ENCODE results near the gene LBX2.
A peak's percentile ranks its signal among the peaks of the same experiment; 100 is the strongest.

Gene LBX2, protein sequence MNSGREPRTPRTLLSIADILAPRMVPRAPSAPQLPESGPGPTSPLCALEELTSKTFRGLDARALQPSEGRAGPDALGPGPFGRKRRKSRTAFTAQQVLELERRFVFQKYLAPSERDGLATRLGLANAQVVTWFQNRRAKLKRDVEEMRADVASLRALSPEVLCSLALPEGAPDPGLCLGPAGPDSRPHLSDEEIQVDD

DNA sequence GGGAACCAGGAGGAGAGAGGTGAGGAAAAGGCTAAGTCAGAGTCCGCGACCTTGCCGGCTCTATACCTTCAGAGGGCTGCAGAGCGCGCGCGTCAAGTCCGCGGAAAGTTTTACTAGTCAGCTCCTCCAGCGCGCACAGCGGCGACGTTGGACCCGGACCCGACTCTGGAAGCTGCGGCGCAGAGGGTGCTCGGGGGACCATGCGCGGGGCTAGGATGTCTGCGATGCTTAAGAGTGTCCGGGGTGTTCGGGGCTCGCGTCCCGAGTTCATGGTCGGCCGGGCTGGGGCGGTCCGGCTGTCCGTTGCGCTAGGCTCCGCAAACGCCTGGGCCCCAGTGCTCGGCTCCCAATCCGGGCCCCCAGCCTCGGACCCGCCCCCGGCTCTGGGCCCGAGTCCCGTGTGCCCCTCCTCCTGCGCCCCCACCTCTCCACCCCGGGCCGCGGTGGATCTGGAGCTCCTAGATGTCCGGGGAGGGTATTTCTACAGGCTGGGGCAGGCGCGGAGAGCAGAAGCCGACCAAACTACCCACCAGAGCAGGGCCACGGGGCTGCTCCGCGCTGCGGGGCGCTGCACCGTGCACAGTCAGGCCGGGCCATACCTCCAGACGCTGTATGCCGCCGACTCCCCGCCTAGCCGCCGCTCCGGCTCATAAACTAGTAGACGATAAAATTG is at the start of gene LBX2:
Gene LBX2, minus strand, starts transcription at position 337 of the 673 bp plus-strand sequence. Its CDS starts 66 bp downstream, at position 271.
- DNase-seq: peak; percentile 72

DNA sequence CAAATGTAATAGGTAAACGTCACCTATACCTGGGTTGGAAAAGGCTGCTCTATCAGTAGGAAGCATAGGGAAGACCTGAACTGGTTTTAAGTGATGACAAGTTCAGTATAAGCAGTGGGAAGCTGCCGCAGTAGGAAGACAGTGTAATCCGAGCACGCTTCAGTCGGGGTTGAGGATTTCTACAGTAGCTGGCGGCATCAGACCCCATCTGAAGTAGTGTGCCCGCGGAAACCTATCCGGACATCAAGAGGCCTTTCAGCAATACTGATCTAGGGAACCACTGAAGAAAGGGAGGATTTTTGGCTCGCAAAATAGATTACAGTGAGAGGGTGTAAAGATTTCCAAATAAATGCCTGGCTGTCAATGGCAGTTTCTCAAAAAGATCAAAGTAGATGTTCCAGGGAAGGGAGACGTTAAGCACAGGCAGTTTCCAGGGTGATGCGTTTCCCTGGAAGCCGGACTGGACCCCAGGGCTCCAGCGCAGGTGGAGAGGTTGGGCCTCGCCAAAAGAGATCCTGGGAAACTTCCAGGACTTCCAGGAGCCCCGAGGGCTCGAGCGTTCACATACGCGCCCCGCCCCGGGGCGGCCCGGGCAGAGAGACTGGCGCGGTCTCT is 49.0 kb upstream of the LBX2 start:
- DNase-seq: no peak

DNA sequence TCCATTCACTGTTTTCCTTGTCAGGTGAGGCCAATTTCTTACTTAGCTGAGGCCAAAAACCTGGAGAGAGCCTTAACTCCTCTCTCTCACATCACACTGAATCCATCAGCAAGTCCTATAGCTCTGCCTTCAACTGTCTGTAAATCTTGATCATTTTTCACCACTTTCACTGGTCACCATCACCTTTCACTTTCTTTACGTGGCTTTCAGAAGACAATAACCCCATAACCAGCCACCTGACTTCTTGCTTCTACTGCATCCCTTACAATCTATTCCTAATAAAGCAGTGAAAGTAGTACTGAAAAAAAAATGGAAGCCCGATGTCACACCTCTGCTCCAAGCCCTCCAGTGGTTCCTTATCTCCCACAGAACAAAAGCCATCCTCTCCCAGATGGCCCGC is 46.6 kb upstream of the LBX2 start:
- DNase-seq: no peak

DNA sequence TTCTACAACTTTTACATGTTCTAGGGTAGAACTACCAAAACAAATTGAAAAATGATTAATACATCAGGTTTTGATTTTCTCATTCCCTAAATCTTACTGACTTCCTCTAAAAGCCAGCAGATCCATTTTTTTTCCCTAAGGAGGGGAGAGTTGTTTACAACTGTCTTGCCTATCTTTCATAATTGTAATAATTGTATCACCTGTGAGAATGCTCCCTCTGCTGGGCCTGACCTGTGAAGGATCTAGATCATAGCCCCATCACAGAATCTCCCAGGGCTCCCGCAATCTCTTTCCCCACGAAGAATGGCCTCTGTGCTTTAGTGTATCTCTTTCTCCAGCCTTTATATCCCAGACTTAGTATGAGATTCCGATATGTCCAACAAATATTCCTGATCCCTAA is 45.2 kb upstream of the LBX2 start:
- no peak for DNase-seq

DNA sequence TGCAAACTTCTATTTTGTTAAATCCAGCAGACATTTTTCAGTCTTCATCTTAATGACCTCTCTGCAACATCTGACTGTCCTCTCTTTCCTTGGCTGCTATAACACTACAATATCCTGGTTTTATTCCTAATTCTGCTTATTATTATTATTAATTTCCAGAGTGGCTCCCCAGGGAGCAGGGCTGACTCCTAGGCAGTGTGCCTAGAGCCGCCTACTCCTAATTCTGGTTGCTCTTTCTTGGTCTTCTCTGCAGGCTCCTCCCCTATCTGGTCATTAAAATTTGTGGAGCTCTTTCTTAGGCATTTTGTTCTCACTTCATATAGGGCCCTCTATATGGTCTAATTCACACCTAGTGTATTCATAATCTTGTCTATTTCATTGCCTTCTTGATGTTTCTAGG is 43.6 kb upstream of the LBX2 start:
- DNase-seq: no peak

DNA sequence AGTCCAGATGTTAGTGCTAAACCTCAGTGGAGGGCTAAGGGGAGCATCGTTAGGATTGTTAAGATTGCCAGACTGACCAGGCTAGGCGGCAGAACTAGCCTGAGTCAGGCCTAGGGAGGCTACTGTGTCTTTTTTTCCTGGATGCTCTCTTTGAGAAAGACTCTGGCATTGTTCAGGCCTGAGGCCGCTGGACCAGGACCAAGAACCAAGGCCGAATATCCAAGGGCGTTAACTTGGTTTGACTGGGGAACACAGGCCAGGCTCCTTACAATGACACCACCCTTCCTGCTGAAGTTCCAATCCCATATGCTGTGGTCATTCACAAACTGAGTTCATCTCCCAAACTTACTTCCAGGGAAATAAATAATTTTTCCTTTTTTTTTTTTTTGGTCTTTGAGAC is 40.9 kb upstream of the LBX2 start:
- no peak for DNase-seq

DNA sequence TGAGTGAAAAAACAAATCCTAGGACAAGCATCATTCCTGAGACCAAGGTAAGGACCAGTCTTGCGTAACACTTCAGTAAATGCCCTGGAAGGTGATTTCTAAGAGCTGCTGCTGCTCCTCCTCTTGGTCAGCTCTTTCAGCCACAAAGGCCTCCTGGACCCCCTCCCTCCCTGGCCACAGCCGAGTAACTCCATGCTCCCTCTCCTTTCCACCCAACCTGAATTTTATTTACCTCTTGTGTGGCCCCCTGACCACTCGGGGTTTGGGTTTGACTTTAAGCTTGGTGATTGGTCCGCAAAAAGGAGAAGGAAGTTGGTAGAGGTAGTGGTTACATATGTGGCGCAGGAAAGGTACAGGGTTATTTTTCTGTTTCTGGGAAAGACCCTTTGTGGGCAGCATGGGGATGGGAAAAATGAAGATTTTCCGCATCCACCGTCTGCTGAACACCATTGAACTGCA is 39.5 kb upstream of the LBX2 start:
- no peak for DNase-seq

DNA sequence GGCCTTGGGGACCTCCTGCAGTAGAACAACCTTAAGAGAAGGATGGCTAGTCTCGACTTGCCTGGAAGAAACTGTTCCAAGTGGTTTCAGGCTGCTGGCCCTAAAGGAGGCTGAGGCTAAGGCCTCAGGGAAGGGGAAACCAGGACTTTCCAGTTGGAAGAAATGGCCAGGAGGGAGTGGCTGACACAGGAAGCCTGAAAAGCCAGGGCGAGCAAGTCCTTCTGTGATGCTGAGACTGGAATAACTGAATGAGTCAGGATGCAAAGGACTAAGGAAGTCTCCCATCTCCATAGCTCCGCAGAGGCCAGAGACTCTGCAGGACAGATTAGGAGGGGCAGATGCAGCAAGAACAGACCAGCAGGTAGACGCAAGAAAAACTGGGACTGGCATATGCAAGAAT is 37.7 kb upstream of the LBX2 start:
- DNase-seq: no peak

DNA sequence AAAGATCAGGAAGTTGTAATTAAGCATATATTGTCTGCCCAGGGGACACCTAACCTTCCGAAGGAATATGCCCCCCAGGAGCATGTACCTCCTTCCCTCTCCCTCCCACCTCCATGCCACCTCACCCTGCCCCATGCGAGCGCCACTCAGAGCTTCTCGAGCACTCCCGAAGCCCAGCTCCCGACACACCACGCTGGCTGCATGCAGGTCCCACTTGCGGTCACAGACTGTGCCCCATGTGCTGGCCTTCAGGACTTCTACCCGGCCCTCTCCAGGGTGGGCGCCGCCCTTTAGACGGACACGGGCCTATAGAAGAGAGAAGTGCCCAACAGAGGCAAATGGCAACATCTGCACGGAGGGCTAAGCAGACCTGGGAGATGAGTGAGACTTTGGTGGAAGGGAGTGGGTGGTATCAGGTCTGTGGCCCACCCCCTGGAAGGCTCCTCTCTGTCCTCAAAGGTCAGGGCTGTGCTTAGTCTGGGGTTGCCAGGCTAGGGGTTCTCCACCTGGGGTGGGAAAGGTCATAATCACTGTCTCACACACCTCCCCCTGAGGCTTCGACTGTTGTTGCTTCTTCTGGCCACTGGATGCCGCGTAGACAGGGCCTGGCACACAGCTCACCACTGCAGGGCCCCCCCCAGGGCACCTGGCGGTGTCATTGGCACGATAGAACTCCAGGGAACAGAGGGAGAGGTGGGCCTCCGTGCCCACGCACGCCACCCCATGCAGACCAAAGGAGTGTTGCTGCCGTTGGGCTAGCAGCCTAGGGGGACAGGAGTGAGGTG is 37.0 kb upstream of the LBX2 start:
- DNase-seq: no peak

DNA sequence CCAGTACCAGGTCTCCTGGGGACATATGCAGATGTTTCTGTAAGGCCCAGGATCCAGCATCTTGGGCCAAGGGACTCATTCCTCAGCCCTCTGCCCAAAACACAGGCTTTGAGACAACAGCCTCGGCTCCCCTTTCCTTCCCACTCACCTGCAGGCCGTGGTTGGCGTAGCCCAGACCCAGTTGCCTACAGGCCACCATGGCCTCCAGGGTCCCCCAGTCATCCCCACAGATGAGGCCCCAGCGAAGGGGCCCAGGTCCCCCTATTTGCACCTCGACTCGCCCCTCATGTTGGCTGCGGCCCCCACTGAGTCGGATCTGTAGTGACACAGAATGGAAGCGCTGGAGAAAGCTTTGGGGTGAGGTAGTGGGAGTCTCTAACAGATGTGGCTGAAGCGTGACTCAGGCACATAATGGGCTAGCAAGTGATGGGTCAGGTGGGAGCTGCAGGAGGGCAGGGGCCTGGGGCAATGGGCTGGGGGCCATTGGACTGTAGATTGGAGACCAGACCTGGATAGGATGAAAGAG is 36.1 kb upstream of the LBX2 start:
- no peak for DNase-seq

DNA sequence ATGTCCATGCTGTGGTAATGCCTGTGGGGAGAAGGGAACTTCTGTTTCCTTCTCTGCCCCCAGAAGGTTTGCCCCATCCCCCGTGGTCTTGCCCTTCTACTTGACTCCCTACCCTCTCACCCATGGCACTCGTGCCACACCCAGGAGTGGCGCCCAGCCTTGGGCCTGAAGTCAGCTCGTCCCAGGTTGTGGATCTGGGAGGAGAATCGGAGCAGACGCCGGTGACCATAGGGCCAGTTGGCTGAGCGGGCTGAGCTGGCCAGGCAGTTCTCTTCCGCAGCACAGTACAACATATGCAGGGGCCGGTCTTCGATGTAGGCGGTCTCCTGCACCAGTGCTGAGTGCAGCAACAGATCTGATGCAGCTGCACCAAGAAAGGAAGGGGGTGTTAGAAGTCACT is 35.0 kb upstream of the LBX2 start:
- DNase-seq: no peak

DNA sequence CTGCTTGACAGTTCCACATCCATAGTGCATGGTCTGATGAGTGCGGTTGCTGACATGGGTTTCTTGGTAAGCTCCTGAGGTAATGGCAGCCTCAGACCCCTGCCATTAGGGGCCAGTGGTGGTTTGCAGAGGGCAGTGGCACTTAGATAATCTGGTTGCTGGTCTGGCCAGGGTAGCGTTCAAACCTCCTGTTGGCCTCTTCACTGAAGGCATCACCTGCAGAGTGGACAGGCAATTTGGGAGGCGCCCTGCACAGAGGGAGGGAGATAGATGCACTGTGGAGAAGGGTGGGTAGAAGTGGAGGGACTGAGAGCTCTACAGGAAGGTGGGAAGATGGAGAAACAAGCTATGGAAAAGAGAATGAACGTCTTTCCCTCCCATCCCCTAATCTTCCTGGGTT is 34.1 kb upstream of the LBX2 start:
- no peak for DNase-seq

DNA sequence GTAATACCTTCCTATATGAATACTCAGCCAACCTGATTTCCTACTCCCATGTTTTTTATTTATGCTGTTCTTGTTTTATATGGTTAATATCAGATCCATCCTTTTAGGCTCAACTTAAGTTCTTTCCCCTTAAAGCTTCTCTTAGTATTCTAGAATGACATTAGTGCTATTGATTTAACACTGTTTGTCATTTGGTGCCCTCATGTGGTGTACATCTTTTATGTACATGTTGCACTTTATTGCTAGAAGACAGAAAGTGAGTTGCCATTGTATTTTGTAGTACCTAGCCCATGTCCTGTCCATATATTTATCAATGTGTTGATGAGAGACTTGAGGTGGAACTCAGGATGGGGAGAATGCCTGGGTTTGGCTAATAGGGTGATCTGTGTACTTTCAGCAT is 32.8 kb upstream of the LBX2 start:
- DNase-seq: no peak

DNA sequence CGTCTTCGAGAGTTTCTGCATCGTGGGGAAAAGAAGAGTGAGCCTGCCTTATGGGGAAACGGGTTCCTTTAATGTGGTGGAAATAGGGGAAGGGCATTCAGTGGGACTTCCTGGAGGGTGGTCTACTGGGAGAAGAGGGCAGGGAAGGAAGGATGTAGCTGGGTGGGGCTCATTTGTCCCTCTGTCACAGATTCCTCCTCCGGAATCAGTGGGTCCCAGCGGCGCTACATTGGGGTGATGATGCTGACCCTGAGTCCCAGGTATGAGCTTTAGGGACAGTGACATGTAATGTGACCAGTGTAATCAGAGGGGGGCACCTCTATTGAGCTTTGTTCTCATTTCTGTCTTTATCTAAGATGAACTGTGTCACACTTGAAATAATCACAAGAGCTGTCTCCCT is 32.3 kb upstream of the LBX2 start:
- no peak for DNase-seq

DNA sequence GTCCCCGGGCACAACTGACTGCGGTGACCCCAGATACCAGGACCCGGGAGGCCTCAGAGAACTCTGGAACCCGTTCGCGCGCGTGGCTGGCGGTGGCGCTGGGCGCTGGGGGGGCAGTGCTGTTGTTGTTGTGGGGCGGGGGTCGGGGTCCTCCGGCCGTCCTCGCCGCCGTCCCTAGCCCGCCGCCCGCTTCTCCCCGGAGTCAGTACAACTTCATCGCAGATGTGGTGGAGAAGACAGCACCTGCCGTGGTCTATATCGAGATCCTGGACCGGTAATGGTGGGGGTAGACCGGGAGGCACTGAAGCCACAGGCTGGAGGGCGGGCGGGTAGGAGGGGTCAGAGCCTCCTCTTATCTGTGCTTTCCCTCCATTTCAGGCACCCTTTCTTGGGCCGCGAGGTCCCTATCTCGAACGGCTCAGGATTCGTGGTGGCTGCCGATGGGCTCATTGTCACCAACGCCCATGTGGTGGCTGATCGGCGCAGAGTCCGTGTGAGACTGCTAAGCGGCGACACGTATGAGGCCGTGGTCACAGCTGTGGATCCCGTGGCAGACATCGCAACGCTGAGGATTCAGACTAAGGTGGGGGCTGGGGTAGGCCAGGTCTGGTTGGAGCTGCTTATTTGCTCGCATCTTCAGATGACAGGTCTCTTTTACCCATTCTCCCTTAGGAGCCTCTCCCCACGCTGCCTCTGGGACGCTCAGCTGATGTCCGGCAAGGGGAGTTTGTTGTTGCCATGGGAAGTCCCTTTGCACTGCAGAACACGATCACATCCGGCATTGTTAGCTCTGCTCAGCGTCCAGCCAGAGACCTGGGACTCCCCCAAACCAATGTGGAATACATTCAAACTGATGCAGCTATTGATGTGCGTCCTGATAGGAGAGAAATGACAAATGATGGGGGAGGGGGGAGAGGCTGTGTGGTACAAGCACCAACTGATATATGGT is 31.1 kb upstream of the LBX2 start:
- DNase-seq: peak; percentile 65

DNA sequence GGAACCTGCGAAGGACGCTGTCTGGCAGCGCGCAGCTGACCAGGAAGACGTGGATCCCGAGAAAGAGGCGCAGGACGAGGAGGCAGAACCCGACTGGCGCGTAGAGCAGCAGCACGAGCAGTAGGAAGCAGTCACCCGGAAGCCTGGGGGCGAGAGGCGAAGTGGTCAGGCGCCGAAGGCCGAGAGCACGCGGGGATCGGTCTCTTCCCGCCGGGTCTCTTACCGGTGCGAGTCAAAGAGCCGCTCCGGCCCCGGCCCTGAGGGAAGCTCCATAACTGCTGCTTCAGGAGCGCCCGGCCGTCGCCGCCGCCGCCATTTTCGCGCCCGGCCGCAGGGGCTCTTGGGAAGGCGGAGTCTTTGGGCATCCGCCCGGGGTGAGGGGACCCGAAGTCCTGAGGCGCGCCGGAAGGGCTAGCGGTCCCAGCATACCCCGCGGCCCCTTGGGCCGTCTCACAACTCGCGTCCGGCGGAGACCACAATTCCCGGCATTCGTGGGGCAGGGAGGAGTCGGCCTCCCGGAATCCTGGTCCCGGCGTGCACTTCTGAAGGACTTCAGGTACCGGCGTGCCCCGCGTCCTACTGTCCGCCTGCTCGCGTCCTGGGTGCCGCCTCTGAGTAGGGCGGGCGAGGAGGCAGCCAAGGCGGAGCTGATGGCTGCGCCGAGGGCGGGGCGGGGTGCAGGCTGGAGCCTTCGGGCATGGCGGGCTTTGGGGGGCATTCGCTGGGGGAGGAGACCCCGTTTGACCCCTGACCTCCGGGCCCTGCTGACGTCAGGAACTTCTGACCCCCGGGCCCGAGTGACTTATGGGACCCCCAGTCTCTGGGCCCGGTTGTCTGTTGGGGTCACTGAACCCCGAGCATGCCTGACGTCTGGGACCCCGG is 30.2 kb upstream of the LBX2 start, which contains the start of the genes AUP1 and HTRA2:
Gene AUP1, minus strand, starts transcription at position 350 of the 882 bp plus-strand sequence. Its CDS starts 77 bp downstream, at position 273.
Gene HTRA2, plus strand, starts transcription at position 577 of the 882 bp plus-strand sequence. Its CDS starts 74 bp downstream, at position 651.
- peak; percentile 99 for DNase-seq

DNA sequence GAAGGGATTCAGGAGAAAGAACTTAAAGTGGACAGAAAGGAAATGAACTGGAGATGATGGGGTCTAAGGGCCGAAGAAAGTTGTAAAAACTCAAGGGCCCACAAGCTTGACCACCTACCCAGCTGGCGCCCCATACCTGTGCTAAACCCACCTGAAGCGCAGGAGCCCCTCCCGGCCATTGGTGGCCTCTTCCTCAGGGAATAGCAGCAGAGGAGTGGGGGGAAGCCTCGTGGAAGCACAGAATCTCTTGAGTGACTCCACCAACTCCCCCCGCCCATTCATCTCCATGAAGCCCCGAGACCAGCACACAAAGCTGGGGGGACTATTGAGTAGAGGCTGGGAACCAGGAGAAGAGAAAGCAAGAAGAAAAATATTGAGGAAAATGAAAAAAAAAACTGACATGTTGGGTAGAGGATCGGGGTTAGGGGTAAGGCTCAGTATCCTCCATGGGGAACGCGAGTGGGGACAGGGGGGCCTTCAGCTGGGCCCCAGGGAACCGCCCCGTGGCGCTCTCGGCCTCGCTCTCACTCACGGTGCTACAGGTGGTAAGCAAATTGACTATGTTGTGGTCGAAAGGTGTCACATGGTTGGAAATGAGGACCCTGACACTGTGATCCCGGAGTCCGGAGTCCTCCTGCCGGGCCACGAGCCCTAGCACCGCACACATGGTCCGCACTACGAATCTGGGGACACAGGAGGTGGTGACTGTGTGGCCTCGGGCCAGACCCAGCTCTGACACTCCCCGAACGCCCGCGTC is 29.4 kb upstream of the LBX2 start:
- DNase-seq: no peak

DNA sequence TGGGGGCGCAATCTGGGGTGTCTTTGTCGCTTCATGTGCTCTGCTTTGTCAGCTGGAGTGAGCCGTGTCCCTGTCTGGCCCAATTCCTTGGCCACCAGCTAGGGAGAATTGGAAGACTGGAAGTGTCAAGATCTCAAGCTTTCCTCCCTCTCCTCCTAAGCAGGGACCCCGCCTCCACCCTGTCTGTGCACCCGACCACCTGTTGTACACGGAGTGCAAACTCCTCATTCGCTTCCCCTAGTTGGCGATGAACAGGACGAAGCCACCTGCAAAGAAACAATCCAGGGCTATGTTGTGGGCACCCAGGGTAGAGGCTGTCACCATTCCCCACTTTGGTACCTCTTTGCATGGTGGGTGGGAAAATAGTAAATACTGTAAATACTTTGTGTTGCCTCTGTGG is 28.3 kb upstream of the LBX2 start:
- DNase-seq: no peak

DNA sequence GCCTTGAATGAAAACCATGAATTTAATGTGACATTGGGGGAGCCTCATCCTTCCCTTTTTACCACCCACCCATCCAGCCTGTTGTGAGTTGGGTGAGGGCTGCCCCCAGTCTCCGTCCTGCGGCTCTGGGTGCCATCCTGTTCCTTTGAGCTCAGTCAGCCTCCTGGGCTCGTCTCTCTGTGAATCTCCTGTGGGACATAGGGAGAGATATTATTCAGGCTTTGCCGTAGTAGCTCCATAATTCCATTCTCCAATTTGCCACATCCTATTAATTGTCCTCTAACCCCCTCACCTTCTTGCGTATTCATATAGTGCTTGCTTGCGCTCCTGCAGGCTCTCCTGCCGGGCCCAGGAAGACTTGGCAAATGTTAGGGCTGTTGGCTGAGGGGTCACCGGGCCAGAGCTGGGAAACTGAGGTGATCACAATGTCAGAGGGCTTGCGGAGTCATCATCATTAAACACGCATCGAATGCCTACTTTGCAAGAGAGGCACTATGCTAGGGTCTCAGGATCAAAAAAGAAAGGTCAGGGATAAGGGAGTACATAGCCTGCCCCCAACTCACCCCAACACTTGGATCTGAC is 27.3 kb upstream of the LBX2 start:
- DNase-seq: no peak

Measured in right hindlimb (tissue), 1 donor.